Thyroid gland (tissue), 4 donors: ENCODE measurements around the gene CLC. TPM values are rescaled to one million over a fixed set of nuclear protein-coding genes. Genes with fewer than 3 reads are reported as not detected.

Experiments
- DNase-seq, 2 donors: peaks; one replicate each; pipeline ENCODE4 v3.0.0-alpha.2; 2019
- H3K27ac ChIP-seq, 3 donors: fragments of 200-600 bp; sonication (generic); 1 replicate in 2 of 3; 2 replicates in 1 of 3; pipeline ENCODE4 v1.5.1; 2016 to 2019; ENCODE audit warnings: mild to moderate bottlenecking in 1 of 3, moderate library complexity in 1 of 3
- H3K27me3 ChIP-seq: fragments of 200-600 bp; sonication (generic); one replicate; pipeline ENCODE4 v1.5.1; 2019
- H3K36me3 ChIP-seq, 2 donors: fragments of 200-600 bp; sonication (generic); one replicate each; pipeline ENCODE4 v1.5.1; 2016 to 2019
- H3K4me1 ChIP-seq, 2 donors: fragments of 200-600 bp; sonication (generic); one replicate each; pipeline ENCODE4 v1.5.1; 2017 to 2019
- H3K4me3 ChIP-seq, 3 donors: fragments of 200-600 bp; sonication (generic); replicated peaks in 1 of 3; 1 replicate in 2 of 3; 2 replicates in 1 of 3; pipeline ENCODE4 v1.5.1; 2016; ENCODE audit warnings: mild to moderate bottlenecking in 1 of 3
- H3K9me3 ChIP-seq: fragments of 200-600 bp; sonication (generic); one replicate; pipeline ENCODE4 v1.5.1; 2017
- POLR2A ChIP-seq, 2 donors: fragments of 450-650 bp; IDR thresholded peaks; one replicate each; pipeline ENCODE4 v1.6.1; 2017; ENCODE audit warnings: antibody characterized with exemption in 2 of 2, mild to moderate bottlenecking in 2 of 2, moderate library complexity in 1 of 2
- WGBS, 2 donors: methylation state at CpG; one replicate each; pipeline ENCODE4 v1.1.5; 2017; 5-methylcytosine and 5-hydroxymethylcytosine counted together
- intact Hi-C: fragments of 100-400 bp; cut with DNase I; formaldehyde crosslinking; loops from one replicate; pipeline ENCODE4 v1.15.1; 2023
- total RNA-seq, 4 donors: library from RNA; depleted of rRNA; stranded (reverse); fragments of >200 nt; gene quantifications; one replicate each; pipeline ENCODE4 v1.2.3, GENCODE V29; 2016
- TF ChIP-seq, protein P1 (sequence below), 6 experiments: fragments of 200-600 bp in 3 of 6; fragments of 450-650 bp in 3 of 6; sonication (generic) in 3 of 6; IDR thresholded peaks; one replicate each; pipeline ENCODE4 v1.5.1; 2016 to 2019; ENCODE audit warnings: antibody characterized with exemption in 6 of 6, mild to moderate bottlenecking in 2 of 6, inconsistent platforms in 1 of 6, moderate library complexity in 1 of 6

Gene CLC
- total RNA-seq, 4 donors from 2014 or later: not detected

DNA sequence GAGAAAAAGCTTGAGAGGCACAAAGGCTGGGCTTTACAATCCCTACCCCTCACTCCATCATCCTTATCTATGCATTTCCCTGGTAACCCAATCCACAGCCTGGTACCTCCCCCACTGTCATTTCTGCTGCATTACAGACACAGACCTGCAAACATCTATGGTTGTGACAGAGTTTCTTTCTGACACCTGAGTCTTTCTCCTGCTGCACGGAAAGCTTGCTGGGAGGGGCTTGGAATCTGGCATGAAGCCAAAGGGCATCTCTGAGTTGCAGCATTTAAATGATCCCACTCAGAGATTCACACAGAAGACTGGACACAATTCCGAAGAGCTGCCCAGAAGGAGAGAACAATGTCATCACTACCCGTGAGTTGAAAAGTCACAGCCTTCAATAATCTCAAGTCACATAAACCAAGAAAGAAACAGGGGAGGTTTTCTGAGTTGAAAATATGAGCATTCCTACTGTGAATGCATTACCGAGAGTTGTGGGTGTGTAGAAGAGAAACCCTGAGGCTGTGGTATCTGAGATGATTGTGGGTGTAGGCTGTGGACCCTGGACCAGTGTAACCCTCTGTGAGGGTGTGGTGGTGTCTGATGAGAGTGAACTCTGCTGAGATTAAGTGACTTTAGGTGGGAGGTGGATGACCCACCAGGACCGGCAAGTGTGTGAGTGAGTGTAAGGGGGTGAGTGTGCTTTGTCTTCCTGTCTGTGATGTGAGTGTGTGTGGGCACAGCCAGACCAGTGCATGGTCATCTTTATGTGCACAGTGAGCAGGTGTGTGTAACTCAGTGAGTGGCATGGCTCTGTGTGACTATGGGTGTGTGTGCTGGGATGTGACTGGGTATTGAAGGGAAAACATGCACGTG, 33.4 kb downstream of the CLC start, which contains the start of gene LGALS14:
TSS of gene LGALS14 (plus strand) at position 301 of the 864 bp plus-strand sequence. CDS start at position 349, 48 bp downstream.
- no peak for DNase-seq
- no peaks in the 10 kb centered on the region for H3K4me1 ChIP-seq
- TF ChIP-seq POLR2A (IDR thresholded peaks at IDR 0.05): no peak
- TF ChIP-seq, protein P1, sequence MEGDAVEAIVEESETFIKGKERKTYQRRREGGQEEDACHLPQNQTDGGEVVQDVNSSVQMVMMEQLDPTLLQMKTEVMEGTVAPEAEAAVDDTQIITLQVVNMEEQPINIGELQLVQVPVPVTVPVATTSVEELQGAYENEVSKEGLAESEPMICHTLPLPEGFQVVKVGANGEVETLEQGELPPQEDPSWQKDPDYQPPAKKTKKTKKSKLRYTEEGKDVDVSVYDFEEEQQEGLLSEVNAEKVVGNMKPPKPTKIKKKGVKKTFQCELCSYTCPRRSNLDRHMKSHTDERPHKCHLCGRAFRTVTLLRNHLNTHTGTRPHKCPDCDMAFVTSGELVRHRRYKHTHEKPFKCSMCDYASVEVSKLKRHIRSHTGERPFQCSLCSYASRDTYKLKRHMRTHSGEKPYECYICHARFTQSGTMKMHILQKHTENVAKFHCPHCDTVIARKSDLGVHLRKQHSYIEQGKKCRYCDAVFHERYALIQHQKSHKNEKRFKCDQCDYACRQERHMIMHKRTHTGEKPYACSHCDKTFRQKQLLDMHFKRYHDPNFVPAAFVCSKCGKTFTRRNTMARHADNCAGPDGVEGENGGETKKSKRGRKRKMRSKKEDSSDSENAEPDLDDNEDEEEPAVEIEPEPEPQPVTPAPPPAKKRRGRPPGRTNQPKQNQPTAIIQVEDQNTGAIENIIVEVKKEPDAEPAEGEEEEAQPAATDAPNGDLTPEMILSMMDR (IDR thresholded peaks at IDR 0.05): no peak
- H3K27ac ChIP-seq: no peak within 1 kb of the TSS
- no peak within 1 kb of the TSS for H3K4me3 ChIP-seq
- H3K36me3 ChIP-seq: no peaks in the 10 kb centered on the region
- 49 to 50% methylated on average over 6 of the region's 6 CpGs for WGBS, 2 donors
- H3K27me3 ChIP-seq: peaks cover 4% of the 10 kb centered on the region
- intact Hi-C loops: no loop called here
- H3K9me3 ChIP-seq: no peaks in the 10 kb centered on the region

DNA sequence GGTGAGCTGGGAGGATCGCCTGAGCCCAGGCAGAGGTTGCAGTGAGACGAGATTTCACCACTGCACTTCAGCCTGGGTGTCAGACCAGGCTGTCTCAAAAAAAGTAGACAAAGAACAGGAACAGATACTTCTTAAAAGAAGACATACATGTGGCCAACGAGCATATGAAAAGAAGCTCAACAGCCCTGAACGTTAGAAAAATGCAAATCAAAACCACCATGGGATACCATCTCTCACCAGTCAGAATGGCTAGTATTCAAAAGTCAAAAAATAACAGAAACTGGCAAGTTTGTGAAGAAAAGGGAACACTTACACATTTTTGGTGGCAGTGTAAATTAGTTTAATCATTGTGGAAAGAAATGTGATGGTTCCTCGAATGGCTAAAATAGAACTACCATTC, 36.5 kb downstream of the CLC start:
- Histone ChIP-seq H3K4me3 (no peak overlapping the region), H3K4me1 (no peaks in the 10 kb centered on the region), H3K9me3 (no peaks in the 10 kb centered on the region), H3K27me3 (peaks cover 4% of the 10 kb centered on the region), H3K27ac (no peak overlapping the region), H3K36me3 (no peaks in the 10 kb centered on the region)
- intact Hi-C loops: no loop called here
- no peak for TF ChIP-seq POLR2A (IDR thresholded peaks at IDR 0.05)
- TF ChIP-seq, protein P1 (IDR thresholded peaks at IDR 0.05): no peak
- WGBS, 2 donors: 71 to 79% methylated on average over 5 of the region's 5 CpGs
- no peak for DNase-seq

DNA sequence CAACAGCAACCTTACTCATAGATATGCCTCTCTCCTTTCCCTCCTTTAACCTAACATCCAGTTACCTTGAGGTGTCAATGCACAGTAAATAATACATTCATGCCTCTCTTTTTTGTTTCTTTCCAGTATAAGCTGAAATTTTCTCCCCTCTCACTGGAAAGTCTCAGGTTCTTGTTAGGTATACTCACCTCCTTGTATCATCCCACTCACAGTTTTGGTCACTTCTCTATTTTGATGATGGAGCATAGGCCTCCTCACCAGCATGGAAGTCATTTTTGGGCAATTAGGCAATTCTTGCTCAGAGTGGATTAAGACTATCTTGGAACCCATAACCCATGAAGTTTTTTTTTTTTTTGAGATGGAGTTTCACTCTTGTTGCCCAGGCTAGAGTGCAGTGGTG, 39.3 kb downstream of the CLC start:
- no peaks in the 10 kb centered on the region for H3K9me3 ChIP-seq
- TF ChIP-seq, protein P1 (IDR thresholded peaks at IDR 0.05): no peak
- TF ChIP-seq POLR2A (IDR thresholded peaks at IDR 0.05): no peak
- H3K4me3 ChIP-seq: no peak overlapping the region
- no peak overlapping the region for H3K27ac ChIP-seq
- no peaks in the 10 kb centered on the region for H3K4me1 ChIP-seq
- H3K27me3 ChIP-seq: peaks cover 4% of the 10 kb centered on the region
- no peak for DNase-seq
- intact Hi-C loops: no loop called here
- no peaks in the 10 kb centered on the region for H3K36me3 ChIP-seq

DNA sequence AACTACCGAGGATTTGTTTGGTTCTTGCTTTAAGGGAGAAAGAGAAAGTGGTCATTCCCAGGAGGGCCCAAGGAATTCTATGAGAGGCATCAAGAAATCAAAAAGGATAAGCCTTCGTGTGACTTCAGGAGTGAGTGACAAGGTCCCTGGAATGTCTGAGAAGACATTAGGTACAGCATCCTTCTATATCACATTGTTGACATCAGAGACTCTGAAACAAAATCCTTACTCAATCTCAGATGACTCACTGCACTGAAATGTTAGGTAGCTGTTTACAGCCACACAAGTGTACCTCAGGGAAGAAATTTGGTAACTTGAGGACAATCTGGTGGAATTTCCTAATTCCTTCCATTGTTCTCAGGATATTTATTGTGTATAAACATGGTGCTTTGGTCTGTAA, 41.4 kb downstream of the CLC start:
- no peak overlapping the region for H3K4me3 ChIP-seq
- H3K4me1 ChIP-seq: no peaks in the 10 kb centered on the region
- H3K9me3 ChIP-seq: no peaks in the 10 kb centered on the region
- peaks cover 4% of the 10 kb centered on the region for H3K27me3 ChIP-seq
- no peak for TF ChIP-seq POLR2A (IDR thresholded peaks at IDR 0.05)
- TF ChIP-seq, protein P1 (IDR thresholded peaks at IDR 0.05): no peak
- no peaks in the 10 kb centered on the region for H3K36me3 ChIP-seq
- intact Hi-C loops: no loop called here
- no peak for DNase-seq
- no peak overlapping the region for H3K27ac ChIP-seq
- 54 to 82% methylated on average over 2 of the region's 2 CpGs for WGBS, 2 donors

DNA sequence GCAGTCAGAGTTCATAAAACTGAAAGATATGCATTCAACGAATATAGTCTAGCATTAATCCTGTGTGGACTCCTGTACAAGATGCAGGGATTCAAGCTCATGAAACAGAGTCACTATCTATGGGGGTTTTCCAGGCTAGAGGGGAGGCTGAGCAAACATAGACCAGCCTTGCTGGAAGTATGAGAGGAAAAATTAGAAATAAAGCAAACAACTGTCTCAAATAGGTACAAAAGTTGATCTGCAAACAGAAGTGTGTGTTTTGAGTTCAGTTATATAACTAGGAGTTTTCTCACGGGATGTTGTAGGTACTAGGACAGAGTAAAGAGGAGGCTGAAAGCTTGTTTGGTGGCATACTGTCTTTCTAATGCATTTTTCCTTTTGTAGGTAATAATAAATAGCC, 42.1 kb downstream of the CLC start:
- H3K4me3 ChIP-seq: no peak overlapping the region
- no peak for DNase-seq

More for the DNA sequence above, 42.1 kb downstream of the CLC start:
- TF ChIP-seq, protein P1 (IDR thresholded peaks at IDR 0.05): no peak
- TF ChIP-seq POLR2A (IDR thresholded peaks at IDR 0.05): no peak
- no peaks in the 10 kb centered on the region for H3K27me3 ChIP-seq
- WGBS, 2 donors: 70 to 75% methylated on average over 2 of the region's 2 CpGs
- no peaks in the 10 kb centered on the region for H3K4me1 ChIP-seq
- no peaks in the 10 kb centered on the region for H3K36me3 ChIP-seq
- intact Hi-C loops: no loop called here
- H3K9me3 ChIP-seq: no peaks in the 10 kb centered on the region
- no peak overlapping the region for H3K27ac ChIP-seq
